Activated CD4-positive, alpha-beta T cell treated with anti-CD3 and anti-CD28 coated beads, Interleukin-2, amount 50 U/mL, for 16 hours (primary cell): ENCODE measurements around the gene TLE5.
"Not testable (repeated sequence)": the region's sequence is repeated elsewhere in the genome, so short reads cannot be mapped to it uniquely, and the experiment has no call there.

Experiments
- DNase-seq: peaks from one replicate; pipeline ENCODE4 v3.0.0-alpha.2; 2020

The TLE5 gene

GRCh38 chr19:3020321-3020960 is 41.9 kb downstream of the TLE5 start:
- no peak for DNase-seq

GRCh38 chr19:3019211-3019854 is 43.0 kb downstream of the TLE5 start:
- DNase-seq: no peak

GRCh38 chr19:3017923-3018322 is 44.4 kb downstream of the TLE5 start:
- no peak for DNase-seq

GRCh38 chr19:3015126-3016057 is 46.9 kb downstream of the TLE5 start:
- DNase-seq: no peak

- DNase-seq: no peak
Measured at GRCh38 chr19:3014135-3014534, 48.2 kb downstream of the TLE5 start.

- no peak for DNase-seq
Measured at GRCh38 chr19:3013263-3013725, 49.0 kb downstream of the TLE5 start.

- no peak for DNase-seq
Measured at GRCh38 chr19:3012621-3013262, 49.6 kb downstream of the TLE5 start.

- not testable (repeated sequence) for DNase-seq
Measured at GRCh38 chr19:3012059-3012458, 50.2 kb downstream of the TLE5 start.

- DNase-seq: no peak
Measured at GRCh38 chr19:3010871-3011270, 51.4 kb downstream of the TLE5 start.

- DNase-seq: no peak
Measured at GRCh38 chr19:3008994-3009393, 53.3 kb downstream of the TLE5 start.

- no peak for DNase-seq
Measured at GRCh38 chr19:3007975-3008374, 54.3 kb downstream of the TLE5 start.

GRCh38 chr19:3006075-3006767 is 56.1 kb downstream of the TLE5 start:
- peak; percentile 10 for DNase-seq

GRCh38 chr19:3005345-3005744 is 57.0 kb downstream of the TLE5 start:
- DNase-seq: no peak

GRCh38 chr19:3004522-3004921 is 57.8 kb downstream of the TLE5 start:
- no peak for DNase-seq

GRCh38 chr19:3003046-3003445 is 59.2 kb downstream of the TLE5 start:
- DNase-seq: no peak
